RWPE1 (cell line): ENCODE data around the gene GABRB2.

Experiments
- CTCF ChIA-PET: fragments of 350-600 bp; sonication (Branson Sonifier 250); formaldehyde crosslinking; extraction: SDS; loops from one replicate; lab custom pipeline; 2021; lab: Yijun Ruan, JAX
- POLR2A ChIA-PET: fragments of 400-600 bp; formaldehyde crosslinking; extraction: SDS; loops from one replicate; lab custom pipeline; 2020; ENCODE audit warnings: antibody characterized with exemption; ENCODE audit not compliant: low non-redundant PET; lab: Yijun Ruan, JAX
- DNase-seq: peaks from one replicate; pipeline ENCODE4 v3.0.0; 2012; ENCODE audit warnings: low spot score
- H3K27ac ChIP-seq: fragments of 450-650 bp; 2 replicates; pipeline ENCODE4 v1.5.1; 2017
- CTCF ChIP-seq: fragments of 450-650 bp; conservative IDR thresholded peaks from 2 replicates; pipeline ENCODE4 v1.5.1; 2017; ENCODE audit warnings: low read depth, mild to moderate bottlenecking

GABRB2 gene

GRCh38 chr5:161498531-161498930 lies 48.0 kb downstream of the GABRB2 start:
- no peak overlapping the region for H3K27ac ChIP-seq
- ChIA-PET POLR2A (no interaction called here), CTCF (interaction anchor here (0.5 to 0.7 kb wide), 3 partner anchors 98 to 291 kb away, joined by 3 to 4 read pairs (median 3); no protein-coding TSS in a partner anchor)
- TF ChIP-seq CTCF, result no peak
- no peak for DNase-seq

GRCh38 chr5:161483721-161484120 lies 62.8 kb downstream of the GABRB2 start:
- CTCF ChIA-PET, result no interaction called here
- POLR2A ChIA-PET, result no interaction called here
- TF ChIP-seq CTCF, result no peak

DNA sequence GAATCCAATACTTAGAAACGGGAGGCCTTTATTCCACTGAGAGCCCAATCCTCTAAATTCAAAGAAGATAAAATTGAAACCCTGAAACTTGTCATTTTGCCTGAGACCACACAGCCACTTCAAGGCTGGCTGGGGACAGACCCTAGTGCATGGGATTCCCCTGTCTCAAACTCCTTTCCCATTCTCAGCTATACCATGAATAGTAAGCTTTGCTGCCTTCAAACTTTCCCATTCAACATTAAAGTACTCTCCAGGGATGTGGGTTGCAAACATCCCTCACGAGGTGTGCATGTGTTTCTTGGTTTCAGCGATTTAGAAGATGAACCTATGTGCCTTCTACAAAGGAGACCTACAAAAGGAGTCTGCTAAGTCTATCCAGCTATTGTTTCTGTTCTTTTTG lies 64.6 kb downstream of the GABRB2 start:
- ChIA-PET POLR2A (no interaction called here), CTCF (no interaction called here)
- DNase-seq, result no peak
- TF ChIP-seq CTCF, result no peak
- H3K27ac ChIP-seq, result no peak overlapping the region

More at GRCh38 chr5:161483721-161484120, 62.8 kb downstream of the GABRB2 start:
- no peak for DNase-seq
- H3K27ac ChIP-seq, result no peak overlapping the region

DNA sequence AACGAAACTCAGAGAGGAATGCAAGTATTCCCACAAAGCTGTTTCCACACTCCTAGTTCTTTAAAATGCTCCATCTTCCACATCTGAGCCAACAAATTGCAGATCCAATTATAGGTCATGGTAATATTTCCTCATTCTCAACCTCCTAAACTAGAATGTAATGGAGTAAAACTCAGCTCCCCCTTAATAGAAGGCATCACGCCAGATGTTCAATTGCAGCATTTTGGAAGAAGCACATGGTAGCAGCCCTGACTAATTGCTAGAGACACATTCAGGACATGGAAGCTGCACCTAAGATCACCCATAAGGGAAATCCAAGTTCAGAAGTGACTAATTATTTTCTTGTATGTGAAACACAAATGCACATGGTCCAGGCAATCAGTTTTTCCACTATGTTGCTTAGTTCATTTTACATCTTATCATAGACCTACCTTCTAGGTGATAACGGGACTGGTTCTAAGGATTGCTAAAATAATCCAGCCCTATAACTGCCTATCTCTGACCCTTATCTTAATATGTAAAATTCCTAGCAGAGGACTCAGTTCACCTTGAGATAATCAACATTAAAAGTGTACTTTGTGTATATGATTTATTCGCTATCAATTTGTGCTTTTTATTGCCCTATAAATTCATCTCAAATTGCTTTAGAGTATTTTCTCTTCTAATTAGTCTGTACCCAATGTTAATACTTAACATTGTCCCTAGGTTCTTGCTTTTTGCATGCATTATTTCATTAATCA lies 75.1 kb downstream of the GABRB2 start:
- TF ChIP-seq CTCF, result no peak
- DNase-seq, result no peak
- no peak overlapping the region for H3K27ac ChIP-seq
- CTCF ChIA-PET, result interaction anchor here (0.7 kb wide), 1 partner anchor 27 kb away, joined by 4 read pairs; no protein-coding TSS in a partner anchor
- POLR2A ChIA-PET, result no interaction called here

DNA sequence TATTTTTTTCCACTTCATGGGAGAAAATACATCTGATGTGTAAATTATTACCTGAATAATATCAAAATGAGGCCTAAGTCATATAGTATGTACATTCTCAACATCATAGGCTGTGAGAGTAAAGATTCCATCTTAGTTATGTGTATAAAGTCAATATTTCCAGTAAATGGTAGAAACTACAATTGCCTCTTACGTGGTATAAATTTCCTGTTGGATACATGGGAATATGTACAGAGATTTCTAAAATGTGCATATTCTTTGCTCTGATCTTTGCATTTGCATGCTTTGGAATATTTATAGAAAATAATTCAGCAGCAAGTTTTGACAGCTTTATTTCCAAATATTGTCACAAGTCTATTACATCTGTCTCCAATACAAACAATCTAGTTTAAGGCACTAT lies 78.8 kb downstream of the GABRB2 start:
- no peak for DNase-seq
- ChIA-PET POLR2A (no interaction called here), CTCF (interaction anchor here (0.6 to 1.0 kb wide), 3 partner anchors 470 to 1029 kb away, joined by 3 to 4 read pairs (median 4); no protein-coding TSS in a partner anchor)
- TF ChIP-seq CTCF, result no peak
- no peak overlapping the region for H3K27ac ChIP-seq

DNA sequence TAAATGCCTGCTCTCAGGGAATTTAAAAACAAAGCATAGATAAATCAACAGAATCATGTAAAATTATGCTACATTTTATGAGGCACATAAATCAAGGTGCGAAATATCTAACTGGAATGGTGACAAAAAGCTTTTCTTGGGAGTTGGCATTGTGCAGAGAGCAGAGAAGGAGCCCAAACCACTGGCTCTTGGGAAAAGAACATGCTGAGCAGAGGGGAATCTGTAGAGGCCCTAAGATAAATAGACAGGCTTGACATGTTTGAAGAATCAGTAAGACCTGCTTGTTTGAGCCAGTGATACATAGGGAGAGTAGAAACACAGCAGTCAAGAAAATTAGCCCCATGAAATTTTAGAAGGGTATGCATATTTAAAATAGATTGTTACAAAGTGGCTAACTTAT lies 85.8 kb downstream of the GABRB2 start:
- no peak for TF ChIP-seq CTCF
- ChIA-PET POLR2A (no interaction called here), CTCF (no interaction called here)
- no peak overlapping the region for H3K27ac ChIP-seq
- no peak for DNase-seq
